Smooth muscle cell (in vitro differentiated cells): ENCODE measurements around the gene MAP2K4. TPM values are rescaled to one million over a fixed set of nuclear protein-coding genes. Genes with fewer than 3 reads are reported as not detected.
A peak's percentile ranks its signal among the peaks of the same experiment; 100 is the strongest.

Experiments
- DNase-seq: peaks from one replicate; lab custom pipeline; 2025; ENCODE audit not compliant: unreplicated experiment; lab: John Stamatoyannopoulos, UW
- H2AFZ ChIP-seq: fragments of 200-600 bp; sonication (generic); 2 replicates; pipeline ENCODE4 v1.6.0; 2016; ENCODE audit warnings: antibody characterized with exemption, low read depth, mild to moderate bottlenecking
- H3F3A ChIP-seq: fragments of 200-600 bp; sonication (generic); 2 replicates; pipeline ENCODE4 v1.6.0; 2017; ENCODE audit warnings: antibody characterized with exemption, low read depth
- H3K27ac ChIP-seq: fragments of 200-600 bp; sonication (generic); 2 replicates; pipeline ENCODE4 v1.5.1; 2016; ENCODE audit warnings: low read depth, mild to moderate bottlenecking
- H3K27me3 ChIP-seq: fragments of 200-600 bp; sonication (generic); 2 replicates; pipeline ENCODE4 v1.6.1; 2016; ENCODE audit warnings: low read depth, mild to moderate bottlenecking
- H3K36me3 ChIP-seq: fragments of 200-600 bp; sonication (generic); 2 replicates; pipeline ENCODE4 v1.5.1; 2016; ENCODE audit warnings: low read depth
- H3K4me1 ChIP-seq: fragments of 200-600 bp; sonication (generic); 2 replicates; pipeline ENCODE4 v1.5.1; 2016; ENCODE audit warnings: low read depth
- H3K4me2 ChIP-seq: fragments of 200-600 bp; sonication (generic); 2 replicates; pipeline ENCODE4 v1.6.0; 2016; ENCODE audit warnings: mild to moderate bottlenecking
- H3K4me3 ChIP-seq: fragments of 200-600 bp; sonication (generic); 2 replicates; pipeline ENCODE4 v1.5.1; 2016; ENCODE audit warnings: mild to moderate bottlenecking
- H3K79me2 ChIP-seq: fragments of 200-600 bp; sonication (generic); 2 replicates; pipeline ENCODE4 v1.6.0; 2016; ENCODE audit warnings: low read depth, mild to moderate bottlenecking
- H3K9ac ChIP-seq: fragments of 200-600 bp; sonication (generic); 2 replicates; pipeline ENCODE4 v1.6.0; 2016; ENCODE audit warnings: low read depth
- H3K9me3 ChIP-seq: fragments of 200-600 bp; sonication (generic); replicated peaks from 2 replicates; pipeline ENCODE4 v1.5.1; 2016; ENCODE audit warnings: low read depth
- H4K20me1 ChIP-seq: fragments of 200-600 bp; sonication (generic); 2 replicates; pipeline ENCODE4 v1.6.0; 2016; ENCODE audit warnings: low read depth
- CTCF ChIP-seq: fragments of 200-600 bp; sonication (generic); IDR thresholded peaks from 2 replicates; pipeline ENCODE4 v1.5.1; 2017; ENCODE audit warnings: borderline replicate concordance, mild to moderate bottlenecking, antibody characterized with exemption; ENCODE audit not compliant: insufficient read depth, poor library complexity, severe bottlenecking
- WGBS: methylation state at CpG from one replicate; pipeline ENCODE4 v1.1.7; 2016; ENCODE audit warnings: low lambda C conversion rate; 5-methylcytosine and 5-hydroxymethylcytosine counted together
- polyA plus RNA-seq: library from polyadenylated mRNA; unstranded; fragments of >200 nt; fragmentation: Nextera tagmentation; extraction: Ambion mirVana; gene quantifications from 2 replicates; pipeline ENCODE4 v1.2.1, GENCODE V29; 2016
- total RNA-seq: library from RNA; depleted of rRNA; stranded (reverse); fragments of >200 nt; gene quantifications from 2 replicates; pipeline ENCODE4 v1.2.3, GENCODE V29; 2014

MAP2K4 gene
- total and polyA plus RNA-seq, 2 experiments from 2014 or later = 33.0 to 54.9 TPM

GRCh38 chr17:12164085-12164484 is 143.4 kb downstream of the MAP2K4 start:
- Histone ChIP-seq H3K9ac (no peak overlapping the region), H3K4me3 (no peak overlapping the region), H3K9me3 (no peaks in the 10 kb centered on the region), H2AFZ (no peak overlapping the region), H3K4me2 (no peak overlapping the region), H3K27ac (no peak overlapping the region), H4K20me1 (no peaks in the 10 kb centered on the region), H3F3A (no peaks in the 10 kb centered on the region), H3K36me3 (no peaks in the 10 kb centered on the region), H3K4me1 (no peaks in the 10 kb centered on the region), H3K27me3 (no peaks in the 10 kb centered on the region), H3K79me2 (no peaks in the 10 kb centered on the region)
- DNase-seq = no peak
- TF ChIP-seq CTCF = no peak
- WGBS = 92% methylated on average over 4 of the region's 4 CpGs

GRCh38 chr17:12178644-12179330 is 158.1 kb downstream of the MAP2K4 start:
- H3K79me2 ChIP-seq = no peaks in the 10 kb centered on the region
- H3F3A ChIP-seq = no peaks in the 10 kb centered on the region
- H3K4me2 ChIP-seq = no peak overlapping the region
- no peaks in the 10 kb centered on the region for H4K20me1 ChIP-seq
- no peaks in the 10 kb centered on the region for H3K27me3 ChIP-seq
- H2AFZ ChIP-seq = no peak overlapping the region
- 84% methylated on average over 13 of the region's 13 CpGs for WGBS
- no peak for TF ChIP-seq CTCF
- H3K4me1 ChIP-seq = no peaks in the 10 kb centered on the region
- no peak overlapping the region for H3K4me3 ChIP-seq
- no peak overlapping the region for H3K27ac ChIP-seq
- no peak for DNase-seq
- H3K9me3 ChIP-seq = no peaks in the 10 kb centered on the region
- no peaks in the 10 kb centered on the region for H3K36me3 ChIP-seq
- no peak overlapping the region for H3K9ac ChIP-seq

- DNase-seq = no peak
- H3K36me3 ChIP-seq = no peaks in the 10 kb centered on the region
- H3K4me3 ChIP-seq = no peak overlapping the region
- no peaks in the 10 kb centered on the region for H3K79me2 ChIP-seq
- no peaks in the 10 kb centered on the region for H3K4me1 ChIP-seq
- no peak overlapping the region for H3K9ac ChIP-seq
- H3K27ac ChIP-seq = no peak overlapping the region
- H3K4me2 ChIP-seq = no peak overlapping the region
- TF ChIP-seq CTCF = peak; percentile 85
- no peak overlapping the region for H2AFZ ChIP-seq
- no peaks in the 10 kb centered on the region for H3K9me3 ChIP-seq
- WGBS = 10% methylated on average over 7 of the region's 7 CpGs
- no peaks in the 10 kb centered on the region for H3F3A ChIP-seq
- H4K20me1 ChIP-seq = no peaks in the 10 kb centered on the region
- H3K27me3 ChIP-seq = no peaks in the 10 kb centered on the region
Observed at GRCh38 chr17:12180644-12181261, 160.1 kb downstream of the MAP2K4 start.
